Lung (tissue), 12 donors: ENCODE measurements around the gene RABL6. TPM values are rescaled to one million over a fixed set of nuclear protein-coding genes. Genes with fewer than 3 reads are reported as not detected.

Experiments
- ATAC-seq: fragments of 200-7000 bp; cut with Tn5 transposase; one replicate; pipeline ENCODE4 v1.9.1; 2020; ENCODE audit warnings: moderate number of reproducible peaks; ENCODE audit not compliant: insufficient read depth, low FRiP score
- DNase-seq, 3 donors: peaks; one replicate each; pipeline ENCODE4 v3.0.0-alpha.2; 2013 to 2017
- H3K27ac ChIP-seq, 2 donors: one replicate each; pipeline ENCODE4 v1.5.1; 2013; ENCODE audit warnings: mild to moderate bottlenecking in 2 of 2, moderate library complexity in 2 of 2, control low read depth in 1 of 2, inconsistent platforms in 1 of 2, low read depth in 1 of 2, low read length in 1 of 2
- H3K27me3 ChIP-seq, 3 donors: one replicate each; pipeline ENCODE4 v1.5.1; 2013; ENCODE audit warnings: low read length in 2 of 3; ENCODE audit not compliant: control insufficient read depth in 3 of 3, insufficient read depth in 3 of 3
- H3K36me3 ChIP-seq, 4 donors: one replicate each; pipeline ENCODE4 v1.5.1; 2013; ENCODE audit warnings: low read length in 4 of 4, mild to moderate bottlenecking in 1 of 4, moderate library complexity in 1 of 4; ENCODE audit not compliant: control insufficient read depth in 4 of 4, insufficient read depth in 4 of 4
- H3K4me1 ChIP-seq, 5 donors: one replicate each; pipeline ENCODE4 v1.5.1; 2013; ENCODE audit warnings: low read length in 5 of 5, mild to moderate bottlenecking in 2 of 5, moderate library complexity in 1 of 5; ENCODE audit not compliant: control insufficient read depth in 5 of 5, insufficient read depth in 5 of 5
- H3K4me3 ChIP-seq: one replicate; pipeline ENCODE4 v1.5.1; 2013; ENCODE audit warnings: mild to moderate bottlenecking, control low read depth, moderate library complexity
- H3K9ac ChIP-seq, 2 donors: one replicate each; pipeline ENCODE4 v1.5.1; 2013; ENCODE audit warnings: low read length in 2 of 2, control low read depth in 1 of 2; ENCODE audit not compliant: insufficient read depth in 1 of 2
- H3K9me3 ChIP-seq, 4 donors: one replicate each; pipeline ENCODE4 v1.5.1; 2013; ENCODE audit warnings: low read length in 3 of 4, mild to moderate bottlenecking in 1 of 4, moderate library complexity in 1 of 4; ENCODE audit not compliant: control insufficient read depth in 4 of 4, insufficient read depth in 3 of 4
- CTCF ChIP-seq: IDR thresholded peaks from 2 replicates; pipeline ENCODE4 v1.5.1; 2012; ENCODE audit warnings: mild to moderate bottlenecking; ENCODE audit errors: control extremely low read depth, extremely low read depth
- WGBS, 2 donors: extraction: QIAGEN DNeasy Blood & Tissue Kit; methylation state at CpG; one replicate each; pipeline ENCODE4 v1.1.7; 2013; 5-methylcytosine and 5-hydroxymethylcytosine counted together
- polyA plus RNA-seq, 2 donors: library from polyadenylated mRNA; stranded (reverse); fragments of 200-250 nt; gene quantifications; one replicate each; pipeline ENCODE4 v1.2.1, GENCODE V29; 2013
- total RNA-seq, 2 donors: library from RNA; depleted of rRNA in 1 of 2; stranded (reverse); fragments of >200 nt in 1 of 2; gene quantifications; one replicate each; pipeline ENCODE4 v1.2.1, GENCODE V29; 2014 to 2021
- donor health status: control.
- donor health status: control.
- donor health status: Bipolar disorder and iron deficiency.
- donor health status: healthy.
- donor health status: DM: yes; HTN: yes; CAD: no.

The RABL6 gene
- total and polyA plus RNA-seq, 4 donors: 36.4 to 87.8 (median 62.2) TPM

- H3K27ac ChIP-seq: no peak overlapping the region
- WGBS, 2 donors: 93 to 94% methylated on average over 22 of the region's 22 CpGs
- no peak for DNase-seq
- H3K9ac ChIP-seq: no peak overlapping the region
- H3K36me3 ChIP-seq: peaks cover 0 to 3% (median 0%) of the 10 kb centered on the region in 4 donors
- ATAC-seq: no peak
- no peak overlapping the region for H3K4me3 ChIP-seq
- peaks cover 0 to 24% (median 9%) of the 10 kb centered on the region in 5 donors for H3K4me1 ChIP-seq
- TF ChIP-seq CTCF: no peak
- H3K27me3 ChIP-seq: peaks cover 0 to 20% (median 3%) of the 10 kb centered on the region in 3 donors
- H3K9me3 ChIP-seq: no peaks in the 10 kb centered on the region
Measured at GRCh38 chr9:136803551-136804508, 3.9 kb upstream of the RABL6 start.

- DNase-seq (no peak), ATAC-seq (no peak)
- no peak overlapping the region for H3K4me3 ChIP-seq
- TF ChIP-seq CTCF: no peak
- no peaks in the 10 kb centered on the region for H3K9me3 ChIP-seq
- 92 to 94% methylated on average over 20 of the region's 20 CpGs for WGBS, 2 donors
- H3K4me1 ChIP-seq: peaks cover 3 to 26% (median 7%) of the 10 kb centered on the region in 5 donors
- peaks cover 0 to 3% (median 0%) of the 10 kb centered on the region in 4 donors for H3K36me3 ChIP-seq
- H3K27ac ChIP-seq: no peak overlapping the region
- no peak overlapping the region for H3K9ac ChIP-seq
- H3K27me3 ChIP-seq: peaks cover 0 to 13% (median 3%) of the 10 kb centered on the region in 3 donors
Measured at GRCh38 chr9:136804509-136805206, 3.1 kb upstream of the RABL6 start.

- H3K4me3 ChIP-seq: no peak overlapping the region
- no peaks in the 10 kb centered on the region for H3K9me3 ChIP-seq
- ATAC-seq: no peak
- WGBS, 2 donors: 92 to 93% methylated on average over 11 to 12 of the region's 12 CpGs
- no peak overlapping the region for H3K27ac ChIP-seq
- TF ChIP-seq CTCF: no peak
- no peak overlapping the region for H3K9ac ChIP-seq
- peaks cover 3 to 32% (median 4%) of the 10 kb centered on the region in 5 donors for H3K4me1 ChIP-seq
- peaks cover 0 to 5% (median 0%) of the 10 kb centered on the region in 4 donors for H3K36me3 ChIP-seq
- H3K27me3 ChIP-seq: peaks cover 0 to 10% (median 3%) of the 10 kb centered on the region in 3 donors
- no peak for DNase-seq
Measured at GRCh38 chr9:136805207-136805740, 2.5 kb upstream of the RABL6 start.
